Mammary epithelial cell (primary cell): ENCODE data around the gene NR1H3.

Source experiments
- EZH2 ChIP-seq: IDR thresholded peaks from 2 replicates; pipeline ENCODE4 v1.6.1; 2012; ENCODE audit warnings: low read length, inconsistent platforms, borderline replicate concordance
- TF ChIP-seq, protein P1 (sequence below), 2 donors: IDR thresholded peaks in 1 of 2; conservative IDR thresholded peaks in 1 of 2; 2 replicates each; pipeline ENCODE4 v1.5.1; 2011 to 2012; ENCODE audit warnings: inconsistent platforms in 2 of 2, low read length in 2 of 2, mild to moderate bottlenecking in 2 of 2, control low read depth in 1 of 2, low read depth in 1 of 2; ENCODE audit not compliant: insufficient read depth in 1 of 2; ENCODE audit errors: extremely low read depth in 1 of 2

GRCh38 chr11:47269829-47270305 lies 12.1 kb downstream of the NR1H3 start, which contains the start of gene MADD:
- TF ChIP-seq, protein P1, sequence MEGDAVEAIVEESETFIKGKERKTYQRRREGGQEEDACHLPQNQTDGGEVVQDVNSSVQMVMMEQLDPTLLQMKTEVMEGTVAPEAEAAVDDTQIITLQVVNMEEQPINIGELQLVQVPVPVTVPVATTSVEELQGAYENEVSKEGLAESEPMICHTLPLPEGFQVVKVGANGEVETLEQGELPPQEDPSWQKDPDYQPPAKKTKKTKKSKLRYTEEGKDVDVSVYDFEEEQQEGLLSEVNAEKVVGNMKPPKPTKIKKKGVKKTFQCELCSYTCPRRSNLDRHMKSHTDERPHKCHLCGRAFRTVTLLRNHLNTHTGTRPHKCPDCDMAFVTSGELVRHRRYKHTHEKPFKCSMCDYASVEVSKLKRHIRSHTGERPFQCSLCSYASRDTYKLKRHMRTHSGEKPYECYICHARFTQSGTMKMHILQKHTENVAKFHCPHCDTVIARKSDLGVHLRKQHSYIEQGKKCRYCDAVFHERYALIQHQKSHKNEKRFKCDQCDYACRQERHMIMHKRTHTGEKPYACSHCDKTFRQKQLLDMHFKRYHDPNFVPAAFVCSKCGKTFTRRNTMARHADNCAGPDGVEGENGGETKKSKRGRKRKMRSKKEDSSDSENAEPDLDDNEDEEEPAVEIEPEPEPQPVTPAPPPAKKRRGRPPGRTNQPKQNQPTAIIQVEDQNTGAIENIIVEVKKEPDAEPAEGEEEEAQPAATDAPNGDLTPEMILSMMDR (conservative IDR thresholded peaks at IDR 0.05 in 1 of 2, IDR thresholded peaks at IDR 0.05 in 1 of 2; ENCODE audit: extremely low read depth in 1 of 2, insufficient read depth in 1 of 2, low read depth in 1 of 2, low read length in 2 of 2): no peak
- TF ChIP-seq EZH2: no peak
